HK-2 (cell line): ENCODE measurements around the gene GALK2.
A peak's percentile ranks its signal among the peaks of the same experiment; 100 is the strongest.
"Not testable (repeated sequence)": the region's sequence is repeated elsewhere in the genome, so short reads cannot be mapped to it uniquely, and the experiment has no call there.

Experiments used
- DNase-seq: peaks from one replicate; pipeline ENCODE4 v3.0.0-alpha.2; 2018; ENCODE audit not compliant: unreplicated experiment

Gene GALK2

DNA sequence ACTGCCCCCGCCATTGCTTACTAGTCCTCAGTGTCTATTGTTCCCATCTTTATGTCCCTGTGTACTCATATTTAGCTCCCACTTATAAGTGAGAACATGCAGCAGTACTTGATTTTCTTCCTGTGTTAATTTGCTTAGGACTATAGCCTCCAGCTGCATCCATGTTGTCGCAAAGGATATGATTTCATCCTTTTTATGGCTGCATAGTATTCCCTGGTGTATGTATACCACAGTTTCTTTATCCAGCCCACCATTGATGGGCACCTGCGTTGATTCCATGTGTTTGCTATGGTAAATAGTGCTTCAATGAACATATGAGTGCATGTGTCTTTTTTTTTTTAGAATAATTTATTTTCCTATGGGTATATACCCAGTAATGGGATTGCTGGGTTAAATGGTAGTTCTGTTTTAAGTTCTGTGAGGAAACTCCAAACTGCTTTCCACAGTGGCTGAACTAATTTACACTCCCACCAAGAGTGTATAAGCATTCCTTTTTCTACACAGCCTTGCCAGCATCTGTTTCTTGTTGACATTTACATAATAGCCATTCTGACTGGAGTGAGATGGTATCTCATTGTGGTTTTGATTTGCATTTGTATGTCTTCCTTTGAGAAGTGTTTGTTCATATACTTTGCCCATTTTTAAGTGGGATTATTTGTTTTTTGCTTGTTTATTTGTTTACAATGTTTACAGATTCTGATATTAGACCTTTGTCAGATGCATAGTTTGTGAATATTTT lies 53.7 kb downstream of the GALK2 start:
- DNase-seq = no peak

DNA sequence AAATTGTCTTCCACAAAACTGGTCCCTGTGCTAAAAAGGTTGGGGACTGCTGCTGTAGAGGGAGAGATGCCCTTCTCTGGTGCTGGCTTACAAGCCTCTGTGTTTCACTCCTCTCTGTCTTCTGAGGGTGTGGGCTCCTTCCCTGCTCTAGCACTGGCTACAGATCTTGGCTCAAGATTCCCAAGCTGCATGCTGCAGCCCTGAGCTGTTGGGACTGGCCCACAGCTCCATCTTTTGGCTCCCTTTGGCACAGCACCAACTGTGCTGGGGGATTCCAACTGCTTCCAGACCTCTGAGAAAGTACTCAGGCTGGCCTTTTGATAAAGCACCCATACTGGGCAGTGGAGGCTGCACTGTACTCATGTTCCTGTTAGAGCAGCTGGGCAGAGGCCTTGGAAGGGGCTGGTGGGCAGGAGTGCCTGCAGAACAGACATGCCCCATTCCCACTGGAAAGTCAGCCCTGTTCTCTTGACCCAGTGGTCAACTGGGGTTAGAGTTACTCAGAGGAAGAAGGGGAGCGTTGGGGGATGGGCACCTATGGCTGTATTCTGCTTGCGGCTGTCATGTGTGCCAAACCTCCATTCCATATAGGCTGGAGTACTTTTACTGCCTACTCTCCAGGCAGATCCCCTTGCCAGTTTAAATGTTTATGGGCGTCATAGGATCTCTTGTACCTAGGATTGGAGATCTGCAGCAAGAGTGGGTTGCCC lies 55.7 kb downstream of the GALK2 start:
- peak; percentile 24 for DNase-seq

DNA sequence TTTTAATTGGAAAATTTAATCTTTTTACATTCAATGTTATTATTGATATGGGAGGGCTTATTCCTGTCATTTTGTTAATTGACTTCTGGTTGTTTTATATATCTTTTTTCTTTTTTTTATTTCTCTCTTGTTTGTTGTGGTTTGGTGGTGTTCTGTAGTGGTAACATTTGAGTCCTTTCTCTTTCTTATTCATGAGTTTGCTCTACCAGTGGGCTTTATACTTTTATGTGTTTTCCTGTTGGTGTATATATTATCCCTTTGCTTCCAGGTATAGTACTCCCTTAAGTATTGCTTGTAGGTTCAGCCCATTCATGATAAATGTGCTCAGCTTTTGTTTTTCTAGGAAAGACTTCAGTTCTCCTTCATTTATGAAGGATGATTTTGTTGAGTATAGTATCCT lies 57.6 kb downstream of the GALK2 start:
- DNase-seq = no peak

DNA sequence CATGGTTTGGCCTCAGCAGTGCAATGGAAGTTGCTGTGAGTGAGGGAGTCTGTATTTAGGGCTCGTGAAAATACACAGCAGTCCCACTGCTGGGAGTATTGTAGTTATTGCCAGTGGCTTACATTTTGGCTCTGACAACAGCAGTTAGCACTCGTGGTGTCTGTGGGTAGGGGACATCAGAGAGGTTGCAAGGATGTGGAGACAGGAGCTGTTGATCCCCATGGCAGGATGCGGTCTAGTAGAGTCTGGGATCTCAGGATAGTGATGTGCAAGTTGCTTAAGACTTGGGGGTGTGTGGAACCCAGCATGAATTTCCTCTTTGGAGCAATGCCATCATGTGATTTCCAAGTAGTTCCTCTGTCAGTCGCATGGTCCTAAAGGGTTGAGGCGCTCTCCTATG lies 59.9 kb downstream of the GALK2 start:
- DNase-seq = no peak

DNA sequence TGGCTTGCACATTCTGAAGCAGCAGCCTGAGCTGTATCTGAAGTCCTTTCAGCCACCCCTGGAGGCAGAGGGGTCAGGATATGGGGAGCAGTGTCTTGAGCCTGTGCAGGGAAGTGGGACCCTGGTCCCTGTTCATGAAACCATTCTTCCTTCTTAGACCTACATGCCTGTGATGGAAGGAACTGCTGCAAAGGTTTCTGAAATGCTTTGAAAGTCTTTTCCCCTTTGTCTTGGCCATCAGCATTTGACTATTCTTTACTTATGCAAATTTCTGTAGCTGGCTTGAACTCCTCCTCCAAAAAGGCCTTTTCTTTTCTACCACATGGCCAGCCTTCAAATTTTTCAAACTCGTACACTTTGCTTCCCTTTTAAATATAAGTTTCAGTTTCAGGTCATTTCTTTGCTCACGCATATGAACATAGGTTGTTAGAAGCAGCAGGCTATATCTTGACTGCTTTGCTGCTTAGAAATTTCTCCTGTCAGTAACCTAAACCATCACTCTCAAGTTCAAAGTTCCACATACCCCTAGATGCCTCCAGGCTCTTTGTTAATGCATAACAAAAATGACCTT lies 62.3 kb downstream of the GALK2 start:
- DNase-seq = no peak

DNA sequence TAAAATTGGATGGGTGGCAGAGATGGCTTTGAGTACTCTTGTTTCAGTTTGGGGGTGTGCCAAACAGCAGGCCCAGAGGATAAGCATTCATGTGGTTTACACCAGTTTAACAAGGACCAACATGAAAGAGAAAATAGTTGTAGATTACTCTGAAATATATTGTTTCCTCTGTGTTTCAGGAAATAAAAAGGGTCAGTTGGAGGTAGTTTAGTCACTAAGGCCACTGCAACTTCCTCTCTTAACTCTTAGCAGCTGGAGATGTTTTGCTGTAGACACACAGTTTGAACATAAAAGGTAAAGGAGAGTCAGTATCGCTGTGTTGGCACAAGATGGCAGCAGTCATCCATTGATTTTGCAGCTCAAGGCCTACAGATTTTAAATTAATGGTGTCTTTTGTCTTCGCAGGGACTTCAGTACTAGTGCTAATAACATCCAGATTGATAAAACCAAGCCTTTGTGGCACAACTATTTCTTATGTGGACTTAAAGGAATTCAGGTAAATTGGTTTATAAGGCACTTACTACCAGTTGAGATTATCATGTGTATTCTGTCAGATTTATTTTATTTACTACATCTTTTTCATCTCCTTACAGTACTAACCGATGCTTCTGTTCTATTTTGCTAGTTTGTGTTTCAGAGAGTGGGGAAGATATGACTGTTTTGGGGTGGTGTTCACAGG lies 65.5 kb downstream of the GALK2 start:
- peak; percentile 14 for DNase-seq

DNA sequence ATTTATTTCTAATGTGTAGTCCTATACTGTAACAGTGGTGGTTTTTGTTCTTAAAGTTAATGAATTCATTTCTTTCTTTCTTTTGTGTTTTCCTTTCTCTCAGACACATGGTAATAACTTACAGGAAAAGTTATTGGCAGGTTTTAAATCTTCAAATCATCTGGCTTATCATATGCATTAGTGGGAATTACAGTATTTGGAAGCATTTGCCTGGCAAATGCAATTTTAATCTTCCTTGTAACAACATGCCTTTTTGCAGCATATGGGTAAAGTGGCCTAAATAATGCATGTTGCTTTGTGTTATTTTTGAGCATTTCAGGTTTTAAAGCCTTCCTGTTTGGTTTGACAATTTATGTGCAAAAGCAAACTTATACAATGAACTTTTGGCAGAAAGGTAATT lies 66.8 kb downstream of the GALK2 start:
- no peak for DNase-seq

DNA sequence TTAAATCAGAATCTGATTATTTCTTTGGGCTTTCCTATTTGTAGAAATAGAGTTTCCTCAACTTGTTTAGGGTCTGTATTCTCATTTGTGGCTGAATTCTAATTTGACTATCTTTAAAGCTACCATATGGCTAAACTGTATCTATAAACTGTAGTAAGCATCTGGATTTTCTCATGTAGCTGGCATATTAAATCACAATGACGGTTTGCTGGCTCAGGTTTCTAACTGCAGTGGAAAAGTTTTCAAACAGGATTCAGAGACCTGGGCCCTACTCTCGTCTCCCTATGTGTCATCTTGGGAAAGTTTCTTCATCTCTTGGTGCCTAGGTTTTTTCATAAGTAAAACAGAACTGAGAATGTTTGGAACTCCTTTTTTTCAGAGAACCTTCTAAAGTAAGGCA lies 68.3 kb downstream of the GALK2 start:
- no peak for DNase-seq

DNA sequence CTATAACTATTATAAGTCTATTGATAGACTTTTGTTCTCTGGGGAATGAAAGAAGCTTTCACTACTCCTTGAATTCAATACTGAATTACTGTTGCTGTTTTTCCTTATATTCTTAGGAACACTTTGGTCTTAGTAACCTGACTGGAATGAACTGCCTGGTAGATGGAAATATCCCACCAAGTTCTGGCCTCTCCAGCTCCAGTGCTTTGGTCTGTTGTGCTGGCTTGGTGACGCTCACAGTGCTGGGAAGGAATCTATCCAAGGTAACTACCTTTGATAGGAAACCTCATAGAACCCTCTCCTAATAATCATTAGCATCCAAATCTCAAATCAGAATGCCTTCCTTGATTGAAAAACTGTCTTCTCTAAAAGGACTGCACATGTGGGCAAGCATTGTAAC lies 69.1 kb downstream of the GALK2 start:
- no peak for DNase-seq

DNA sequence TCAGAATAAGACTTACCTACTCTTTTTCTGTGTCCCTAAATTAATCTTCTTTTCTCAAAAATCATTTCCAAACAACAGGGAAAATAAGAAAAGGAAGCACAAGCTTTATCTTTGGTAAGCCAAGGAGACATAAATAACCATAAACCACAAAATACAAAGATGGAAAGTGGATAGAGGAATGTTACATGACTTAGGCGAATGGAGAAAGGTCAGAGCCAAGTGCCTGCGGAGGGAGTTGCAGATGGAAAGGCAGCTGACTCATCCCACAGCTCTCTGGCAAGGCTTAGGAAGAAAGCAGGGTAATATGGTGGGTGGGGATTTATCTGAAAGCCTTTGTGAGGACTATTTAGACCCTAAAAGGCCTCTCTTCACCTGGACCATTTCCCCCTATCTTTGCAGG lies 72.8 kb downstream of the GALK2 start:
- DNase-seq = no peak

DNA sequence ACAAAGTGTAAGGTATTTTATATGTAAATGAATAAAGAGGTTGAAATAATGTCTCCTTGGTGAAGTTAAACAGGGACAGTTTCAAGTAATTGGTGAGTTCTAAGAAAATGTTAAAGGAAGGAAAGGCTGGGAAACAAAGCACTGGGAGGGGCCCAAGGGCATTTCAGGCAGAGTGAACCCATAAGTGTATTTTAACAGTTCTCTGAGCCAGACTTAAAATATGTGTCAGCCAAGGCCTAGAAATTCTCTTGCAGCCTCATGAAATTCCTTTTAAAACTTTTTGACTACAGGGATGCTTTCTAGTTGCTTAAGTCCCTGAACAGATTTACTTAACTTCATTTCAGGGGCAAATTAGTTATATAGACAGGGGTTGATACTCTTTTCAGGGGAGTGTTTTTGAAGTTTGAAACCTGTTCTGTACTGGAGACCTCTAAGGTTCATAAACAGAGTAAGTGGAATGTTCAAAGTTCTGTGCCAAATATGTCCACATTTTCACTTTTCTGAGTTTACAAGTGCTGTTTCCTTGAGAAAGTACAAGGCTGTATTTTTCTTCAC lies 77.6 kb downstream of the GALK2 start:
- no peak for DNase-seq

DNA sequence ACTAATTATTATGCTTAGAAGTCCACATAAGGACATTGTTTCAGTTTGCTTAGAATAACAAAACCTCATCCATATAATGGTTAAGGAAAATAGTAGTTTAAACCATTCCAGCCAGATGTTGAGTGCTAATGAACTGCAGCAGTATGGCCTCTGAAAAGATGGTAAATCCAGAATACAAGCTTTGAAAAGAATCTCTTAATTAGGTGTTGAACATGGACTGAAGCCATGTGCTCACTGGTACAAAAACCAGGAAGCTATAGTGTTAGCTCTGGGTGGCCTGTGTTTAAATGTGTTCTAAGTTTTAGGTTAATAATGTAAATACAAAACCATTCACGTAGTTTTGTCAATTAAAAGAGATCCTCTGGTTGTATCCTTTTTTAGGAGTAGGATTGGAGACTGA lies 78.2 kb downstream of the GALK2 start:
- DNase-seq = no peak

DNA sequence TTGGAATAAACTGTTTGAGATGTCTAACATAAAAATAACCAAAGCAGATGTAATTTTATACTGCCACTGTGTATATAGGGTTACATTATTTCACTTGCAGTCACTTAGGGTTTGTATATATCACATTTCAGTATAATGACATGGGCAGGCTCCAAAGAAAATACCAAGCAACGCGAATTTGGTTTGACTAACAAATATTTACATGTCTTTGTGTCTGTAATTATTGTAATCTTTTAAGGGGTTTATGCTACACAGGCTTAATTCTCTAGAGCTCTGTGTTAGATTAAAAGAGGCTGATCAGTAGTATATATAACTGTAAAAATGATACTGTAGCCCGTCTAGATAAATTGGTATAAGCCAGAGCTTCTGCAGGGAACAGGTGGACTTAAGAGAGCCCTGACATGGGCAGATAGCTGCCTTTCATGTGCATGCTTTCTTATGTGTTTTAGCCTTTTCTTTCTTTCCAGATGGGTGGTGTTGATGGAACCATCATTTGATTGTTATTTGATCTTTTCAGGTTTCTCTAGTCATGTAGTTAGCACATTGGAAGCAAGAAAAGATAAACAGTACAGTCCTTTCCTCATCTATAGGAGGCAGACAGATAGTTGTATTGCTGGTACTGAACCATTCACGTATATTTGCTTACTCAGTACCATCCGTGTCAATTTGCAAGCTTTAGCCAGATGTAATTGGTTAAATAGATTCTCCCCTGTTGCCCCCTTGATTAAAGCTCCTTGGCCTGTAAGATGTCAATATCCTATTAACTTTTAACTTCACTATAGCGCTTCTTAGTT lies 86.1 kb downstream of the GALK2 start:
- DNase-seq = no peak

DNA sequence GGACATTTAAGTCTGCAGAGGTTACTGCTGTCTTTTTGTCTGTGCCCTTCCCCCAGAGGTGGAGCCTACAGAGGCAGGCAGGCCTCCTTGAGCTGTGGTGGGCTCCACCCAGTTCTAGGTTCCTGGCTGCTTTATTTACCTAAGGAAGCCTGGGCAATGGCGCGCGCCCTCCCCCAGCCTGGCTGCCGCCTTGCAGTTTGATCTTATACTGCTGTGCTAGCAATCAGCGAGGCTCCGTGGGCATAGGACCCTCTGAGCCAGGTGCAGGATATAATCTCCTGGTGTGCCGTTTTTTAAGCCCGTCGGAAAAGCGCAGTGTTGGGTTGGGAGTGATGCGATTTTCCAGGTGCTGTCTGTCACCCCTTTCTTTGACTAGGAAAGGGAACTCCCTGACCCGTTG lies 95.1 kb downstream of the GALK2 start:
- not testable (repeated sequence) for DNase-seq

DNA sequence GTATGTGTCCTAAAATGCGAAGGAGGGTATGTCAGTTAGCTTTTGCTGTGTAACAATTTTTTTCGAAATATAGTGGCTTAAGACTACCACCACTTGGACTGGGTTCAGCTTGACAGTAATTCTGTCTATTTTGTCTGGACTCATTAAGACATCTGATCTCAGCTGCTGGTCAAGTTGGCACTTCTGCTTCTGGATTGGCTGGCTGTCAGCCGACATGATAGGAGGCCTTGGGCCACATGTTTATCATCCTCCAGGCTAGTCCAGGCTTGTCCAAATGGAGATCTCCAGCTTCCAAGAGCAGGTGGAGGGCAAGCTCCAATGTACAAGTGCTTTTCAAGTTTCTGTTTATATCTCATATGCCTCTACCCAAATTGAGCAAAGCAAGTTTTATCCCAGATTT lies 95.9 kb downstream of the GALK2 start:
- no peak for DNase-seq

DNA sequence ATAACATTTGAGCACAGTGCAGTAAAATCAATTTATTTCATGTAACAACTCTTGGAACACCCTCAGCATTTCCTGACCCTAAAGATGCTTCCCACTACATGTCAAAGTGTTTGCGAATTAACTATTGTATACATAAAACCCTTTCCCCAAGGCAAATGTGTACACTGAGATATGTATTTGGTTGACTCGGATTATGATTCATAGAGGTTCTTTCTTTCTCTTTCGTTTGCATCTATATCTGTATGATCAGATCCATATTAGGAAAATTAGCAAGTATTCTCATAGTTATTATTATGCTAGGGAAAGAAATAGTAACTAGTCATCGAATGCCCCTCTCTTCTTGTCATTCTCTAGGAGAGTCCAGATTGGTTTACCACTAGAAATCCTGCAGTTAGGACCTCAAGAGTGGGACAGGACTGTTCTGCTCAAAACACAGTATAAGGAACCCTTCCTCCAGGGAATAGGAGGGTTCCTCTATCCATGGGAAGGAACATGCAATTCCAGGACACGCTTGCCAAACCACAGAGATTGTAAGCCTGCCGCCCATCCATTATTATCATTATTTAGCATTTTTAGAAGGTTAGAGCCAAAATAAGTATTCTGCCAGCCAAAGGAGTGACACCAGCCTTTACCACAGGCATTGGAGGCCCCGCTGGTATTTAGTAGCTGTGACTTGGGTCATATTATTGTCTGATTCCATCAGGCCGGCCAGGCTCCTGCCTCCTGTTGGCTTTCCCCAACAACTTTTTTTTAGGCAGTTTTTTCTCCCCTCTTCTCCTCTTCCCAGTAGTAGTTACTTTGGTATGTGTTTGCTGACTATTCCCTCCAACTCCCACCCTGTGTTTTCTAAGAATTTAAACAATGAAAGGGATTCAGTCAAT lies 100.7 kb downstream of the GALK2 start:
- no peak for DNase-seq

DNA sequence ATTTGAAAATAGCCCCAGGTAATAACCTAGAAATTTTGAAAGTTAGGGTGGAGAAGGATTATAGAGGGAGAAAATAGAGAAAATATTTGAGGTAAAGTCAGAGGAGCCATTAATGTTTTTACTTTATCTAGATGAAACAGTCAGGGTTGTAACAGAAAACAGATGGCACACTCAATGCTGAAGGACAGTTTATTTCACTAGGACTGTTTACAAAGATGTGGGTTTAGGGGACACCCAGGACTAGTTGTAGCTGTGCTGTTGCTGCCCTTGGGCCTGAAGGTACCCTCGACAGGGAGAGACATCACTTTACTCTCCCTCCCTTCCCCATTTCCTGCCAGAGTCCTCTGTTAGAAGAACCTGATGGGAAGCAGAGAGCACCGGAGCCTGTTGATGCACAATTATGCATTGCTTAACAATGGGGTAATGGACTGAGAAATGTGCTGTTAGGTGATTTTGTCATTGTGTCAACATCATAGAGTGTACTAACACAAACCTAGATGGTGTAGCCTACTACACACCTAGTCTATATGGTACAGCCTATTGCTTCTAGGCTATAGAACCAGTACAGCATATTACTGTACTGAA lies 103.8 kb downstream of the GALK2 start:
- no peak for DNase-seq

DNA sequence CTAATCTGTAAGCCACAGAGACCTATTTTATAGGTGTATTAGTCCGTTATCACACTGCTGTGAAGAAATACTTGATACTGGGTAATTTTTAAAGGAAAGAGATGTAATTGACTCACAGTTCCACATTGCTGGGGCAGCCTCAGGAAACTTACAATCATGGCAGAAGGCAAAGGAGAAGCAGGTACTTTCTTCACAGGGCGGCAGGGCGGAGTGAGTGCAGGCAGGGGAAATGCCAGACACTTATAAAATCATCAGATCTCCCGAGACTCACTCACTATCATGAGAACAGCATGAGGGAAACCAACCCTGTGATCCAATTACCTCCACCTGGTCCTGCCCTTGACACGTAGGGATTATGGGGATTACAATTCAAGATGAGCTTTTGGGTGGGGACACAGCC lies 108.7 kb downstream of the GALK2 start:
- no peak for DNase-seq

DNA sequence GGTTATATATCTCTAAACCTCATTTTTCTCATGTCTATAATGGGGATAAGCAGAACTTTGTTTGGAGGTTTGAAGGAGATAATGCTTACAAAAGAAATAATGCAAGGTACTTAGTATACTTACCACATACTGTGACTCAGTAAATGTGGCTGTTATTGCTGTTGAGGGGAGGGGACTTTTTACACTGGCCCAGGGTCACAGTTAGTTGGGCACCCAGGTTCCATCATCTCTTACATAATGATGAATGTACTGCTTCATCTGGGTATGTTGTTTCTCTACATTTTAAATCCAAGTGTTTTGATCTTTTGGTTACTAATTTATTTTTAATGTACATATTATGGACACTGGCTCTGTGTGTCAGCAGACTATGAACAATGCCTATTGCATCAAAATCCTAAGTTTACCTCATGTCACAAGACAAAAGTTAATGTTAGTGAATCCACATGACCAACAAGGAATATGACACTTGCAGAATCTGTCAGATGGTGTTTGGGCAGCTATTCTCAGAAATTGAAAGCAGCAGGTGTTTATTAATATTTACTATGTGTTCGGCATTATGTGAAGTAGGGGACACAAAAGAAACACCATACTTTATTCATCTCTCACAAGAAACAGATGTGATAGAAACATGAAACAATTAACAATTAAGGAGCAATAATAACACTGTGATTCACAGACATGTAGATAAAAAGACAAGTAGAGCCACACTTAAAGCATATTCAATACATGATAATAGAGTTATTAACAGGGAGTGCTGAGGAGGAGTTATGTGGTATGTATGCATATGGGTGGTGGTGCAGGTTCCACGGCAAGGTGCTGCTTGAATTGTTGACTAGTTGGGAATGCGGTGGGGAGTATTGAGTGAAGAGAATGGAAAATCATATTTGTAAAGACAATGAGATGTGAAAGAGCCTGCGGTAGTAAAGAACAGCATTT lies 109.7 kb downstream of the GALK2 start:
- no peak for DNase-seq
